NCI-H187 treated with DMSO at 0.1 percent for 48 hours (cell line): ENCODE results near the gene CTNS.

Experiments used
- DNase-seq: peaks from one replicate; lab custom pipeline; 2025; lab: John Stamatoyannopoulos, UW

CTNS gene

GRCh38 chr17:3659541-3660111, 23.1 kb downstream of the CTNS start:
- DNase-seq: no peak

GRCh38 chr17:3660311-3660891, 23.8 kb downstream of the CTNS start:
- no peak for DNase-seq

GRCh38 chr17:3663102-3664011, 26.8 kb downstream of the CTNS start:
- no peak for DNase-seq

GRCh38 chr17:3665834-3666233, 29.3 kb downstream of the CTNS start:
- DNase-seq: no peak

GRCh38 chr17:3666516-3666915, 30.0 kb downstream of the CTNS start:
- DNase-seq: no peak

- DNase-seq: no peak
These were observed 31.1 kb downstream of the CTNS start for GRCh38 chr17:3667366-3668278.

- peak; percentile 49 for DNase-seq
These were observed 31.9 kb downstream of the CTNS start, which contains the start of the genes EMC6 and TAX1BP3 for GRCh38 chr17:3668279-3669084. Gene EMC6, plus strand, starts transcription at chr17:3668812. Its CDS starts 335 bp downstream, at chr17:3669147. Gene TAX1BP3, minus strand, starts transcription at chr17:3668578. Its CDS starts 52 bp downstream, at chr17:3668526.

- DNase-seq: no peak
These were observed 32.5 kb downstream of the CTNS start for GRCh38 chr17:3669085-3669347.

- no peak for DNase-seq
These were observed 33.0 kb downstream of the CTNS start for GRCh38 chr17:3669548-3669947.

GRCh38 chr17:3672571-3672970, 36.0 kb downstream of the CTNS start:
- DNase-seq: no peak

- no peak for DNase-seq
These were observed 39.3 kb downstream of the CTNS start for GRCh38 chr17:3675886-3676285.

- DNase-seq: no peak
These were observed 41.7 kb downstream of the CTNS start for GRCh38 chr17:3678095-3678820.

GRCh38 chr17:3678821-3679530, 42.4 kb downstream of the CTNS start:
- no peak for DNase-seq

GRCh38 chr17:3679531-3680126, 43.1 kb downstream of the CTNS start:
- DNase-seq: no peak

GRCh38 chr17:3681057-3681456, 44.5 kb downstream of the CTNS start:
- DNase-seq: no peak

- DNase-seq: no peak
These were observed 45.0 kb downstream of the CTNS start for GRCh38 chr17:3681565-3681964.

GRCh38 chr17:3682033-3682432, 45.5 kb downstream of the CTNS start:
- no peak for DNase-seq

- no peak for DNase-seq
These were observed 46.5 kb downstream of the CTNS start for GRCh38 chr17:3683054-3683511.

- DNase-seq: no peak
These were observed 48.6 kb downstream of the CTNS start for GRCh38 chr17:3685174-3685573.
